AG09309 (cell line): ENCODE results near the gene CORO1C.

ENCODE experiments used
- DNase-seq: peaks from one replicate; pipeline ENCODE4 v3.0.0-alpha.2; 2010; ENCODE audit warnings: low read depth
- H3K4me3 ChIP-seq: 2 replicates; pipeline ENCODE4 v1.5.1; 2011; ENCODE audit warnings: mild to moderate bottlenecking, low read depth, low read length, moderate library complexity; ENCODE audit not compliant: control insufficient read depth
- TF ChIP-seq, protein P1 (sequence below): IDR thresholded peaks from 2 replicates; pipeline ENCODE4 v1.5.1; 2011; ENCODE audit warnings: mild to moderate bottlenecking, low read depth, low read length, inconsistent platforms; ENCODE audit not compliant: insufficient read depth, control insufficient read depth; ENCODE audit errors: missing control alignments

The CORO1C gene

DNA sequence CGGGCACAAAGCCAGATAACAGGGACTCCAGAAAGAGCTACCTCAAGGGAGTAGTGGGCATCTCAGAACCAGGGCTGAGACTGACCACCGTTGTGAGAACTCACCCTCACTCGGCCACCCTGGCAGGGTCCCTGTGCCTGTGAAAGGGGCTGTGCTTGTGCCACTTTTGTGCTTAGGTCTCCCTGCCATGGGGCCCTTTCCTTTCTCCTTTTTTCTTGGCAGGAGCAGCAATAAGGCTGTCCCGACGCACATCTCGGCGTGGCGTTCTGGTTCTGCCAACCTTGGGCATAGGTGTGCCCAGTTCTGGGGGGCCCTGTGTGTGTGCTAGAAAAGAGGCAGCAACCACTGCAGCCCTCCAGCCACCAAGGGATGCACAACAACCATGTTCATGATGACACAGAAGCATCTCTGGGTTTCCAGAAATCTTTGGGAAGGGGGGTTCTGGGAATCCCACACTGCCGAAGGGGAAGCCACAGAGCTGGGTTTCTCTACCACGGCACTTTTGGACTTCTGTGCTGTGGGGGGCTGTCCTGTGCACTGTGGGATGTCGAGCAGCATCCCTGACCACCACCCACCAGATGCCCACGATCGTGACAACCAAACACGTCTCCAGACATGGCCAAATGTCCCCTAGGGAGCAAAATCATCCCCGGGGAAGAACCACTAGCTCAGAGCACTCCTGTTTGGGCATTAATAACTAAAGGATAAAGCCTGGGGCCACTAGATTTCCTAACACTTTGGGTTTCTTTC is 120.3 kb downstream of the CORO1C start:
- no peak overlapping the region for H3K4me3 ChIP-seq
- DNase-seq: no peak
- TF ChIP-seq, protein P1, sequence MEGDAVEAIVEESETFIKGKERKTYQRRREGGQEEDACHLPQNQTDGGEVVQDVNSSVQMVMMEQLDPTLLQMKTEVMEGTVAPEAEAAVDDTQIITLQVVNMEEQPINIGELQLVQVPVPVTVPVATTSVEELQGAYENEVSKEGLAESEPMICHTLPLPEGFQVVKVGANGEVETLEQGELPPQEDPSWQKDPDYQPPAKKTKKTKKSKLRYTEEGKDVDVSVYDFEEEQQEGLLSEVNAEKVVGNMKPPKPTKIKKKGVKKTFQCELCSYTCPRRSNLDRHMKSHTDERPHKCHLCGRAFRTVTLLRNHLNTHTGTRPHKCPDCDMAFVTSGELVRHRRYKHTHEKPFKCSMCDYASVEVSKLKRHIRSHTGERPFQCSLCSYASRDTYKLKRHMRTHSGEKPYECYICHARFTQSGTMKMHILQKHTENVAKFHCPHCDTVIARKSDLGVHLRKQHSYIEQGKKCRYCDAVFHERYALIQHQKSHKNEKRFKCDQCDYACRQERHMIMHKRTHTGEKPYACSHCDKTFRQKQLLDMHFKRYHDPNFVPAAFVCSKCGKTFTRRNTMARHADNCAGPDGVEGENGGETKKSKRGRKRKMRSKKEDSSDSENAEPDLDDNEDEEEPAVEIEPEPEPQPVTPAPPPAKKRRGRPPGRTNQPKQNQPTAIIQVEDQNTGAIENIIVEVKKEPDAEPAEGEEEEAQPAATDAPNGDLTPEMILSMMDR: no peak

DNA sequence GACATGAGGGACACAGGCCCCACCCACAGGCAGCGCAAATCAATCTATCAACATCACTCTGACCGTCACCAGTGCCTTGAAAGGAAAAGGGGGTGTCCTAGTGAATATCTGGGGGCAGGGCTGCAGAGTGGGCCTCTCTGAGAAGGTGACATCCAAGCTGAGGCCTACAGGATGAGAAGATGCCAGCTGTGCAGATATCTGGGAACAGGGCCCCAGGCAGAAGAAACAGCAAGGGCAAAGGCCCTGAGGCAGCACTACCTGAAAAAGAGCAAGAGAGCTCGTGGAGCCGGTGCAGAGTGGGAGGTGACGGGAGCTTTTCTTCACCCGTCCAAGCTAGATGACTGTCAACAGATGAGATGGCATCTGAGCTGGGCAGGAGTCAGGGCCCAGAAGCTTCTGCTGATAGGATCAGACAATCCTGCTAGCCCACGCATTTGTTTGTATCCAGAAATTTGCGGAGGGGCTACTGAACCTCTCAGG is 120.9 kb downstream of the CORO1C start:
- TF ChIP-seq, protein P1: no peak
- no peak overlapping the region for H3K4me3 ChIP-seq
- no peak for DNase-seq

DNA sequence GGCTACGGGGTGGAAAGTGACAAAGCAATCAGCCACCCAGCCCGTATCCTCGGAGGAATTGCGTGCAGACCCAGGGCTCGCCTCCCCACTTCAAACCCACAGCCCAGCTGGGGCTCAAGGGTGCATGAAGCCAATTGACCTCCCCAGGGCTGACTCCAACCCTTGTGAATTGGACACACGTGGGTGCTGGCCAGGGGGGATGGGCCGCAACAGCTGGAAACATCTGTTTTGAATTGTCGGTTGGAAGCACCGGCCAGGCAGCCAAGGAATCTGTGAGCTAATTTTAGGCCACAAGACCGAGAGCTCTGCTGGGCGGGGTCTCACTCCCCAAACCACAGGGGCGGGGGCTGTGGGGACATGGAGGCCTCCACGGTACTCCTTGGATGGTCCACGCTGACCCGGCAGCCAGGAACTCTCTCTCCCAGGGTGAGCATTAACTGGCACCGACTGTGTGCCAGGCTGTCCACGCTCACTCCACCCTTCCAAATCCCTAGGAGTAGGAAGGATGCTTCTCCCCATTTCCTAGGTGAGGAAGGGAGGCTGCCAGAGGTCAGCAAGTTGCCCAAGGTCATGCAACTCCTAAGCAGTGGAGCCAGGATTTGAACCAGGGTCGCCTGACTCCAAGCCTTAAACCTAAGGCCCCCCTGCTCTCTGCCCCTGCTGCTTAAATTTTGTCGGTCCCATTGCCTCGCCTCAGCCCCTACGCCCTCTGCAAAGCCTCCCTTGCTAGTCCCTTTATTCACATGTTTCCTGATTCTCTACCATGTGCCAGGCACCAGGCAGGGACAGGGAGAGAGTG is 121.6 kb downstream of the CORO1C start:
- no peak overlapping the region for H3K4me3 ChIP-seq
- TF ChIP-seq, protein P1: no peak
- peak; percentile 80 for DNase-seq

DNA sequence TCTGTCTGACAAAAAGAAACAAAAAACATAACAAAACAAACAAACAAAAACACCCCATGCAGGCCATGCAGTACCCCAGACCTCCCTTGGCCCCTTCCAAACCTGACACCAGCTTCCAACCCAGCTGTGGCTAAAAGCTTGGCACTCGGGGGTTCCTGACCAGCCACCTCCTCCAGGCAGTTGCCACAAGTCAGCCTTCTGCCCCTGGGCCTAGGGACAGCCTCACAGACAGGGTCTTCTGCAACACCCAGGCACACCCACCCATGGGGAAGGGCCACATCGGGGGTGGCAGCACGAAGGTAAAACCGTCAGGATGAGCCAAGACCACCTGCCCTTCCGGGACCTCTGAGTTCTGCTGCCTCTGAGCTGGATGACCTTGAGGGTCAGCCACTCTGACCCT is 122.7 kb downstream of the CORO1C start:
- TF ChIP-seq, protein P1: no peak

DNA sequence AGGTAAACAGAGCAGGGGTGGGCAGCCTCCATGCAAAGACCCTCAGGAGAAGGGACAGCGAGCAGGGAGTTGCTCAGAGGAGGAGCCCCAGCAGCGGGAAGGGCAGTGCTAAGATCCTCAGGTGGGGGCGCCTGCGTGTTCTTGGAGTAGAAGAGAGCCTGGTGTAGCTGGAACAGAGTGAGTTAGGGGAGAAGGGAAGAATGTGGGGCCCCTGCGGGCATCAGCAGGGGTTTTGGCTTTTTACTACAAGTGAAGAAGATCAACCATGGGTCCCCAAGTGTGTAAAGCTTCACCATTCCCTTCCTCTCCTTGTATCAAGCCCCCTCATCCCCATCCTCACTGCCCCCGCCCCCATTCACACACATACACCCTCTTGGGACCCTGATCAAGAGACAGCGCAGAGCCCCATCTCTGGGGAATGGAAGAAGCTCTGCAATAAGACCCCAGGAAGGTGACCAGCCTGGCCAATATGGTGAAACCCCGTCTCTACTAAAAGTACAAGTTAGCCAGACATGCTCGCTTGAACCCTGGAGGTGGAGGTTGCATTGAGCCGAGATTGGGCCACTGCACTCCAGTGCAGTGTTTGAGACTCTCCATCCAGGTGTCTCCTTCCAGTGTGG is 123.2 kb downstream of the CORO1C start:
- H3K4me3 ChIP-seq: no peak overlapping the region

More for the DNA sequence above, 122.7 kb downstream of the CORO1C start:
- no peak overlapping the region for H3K4me3 ChIP-seq
- no peak for DNase-seq

DNA sequence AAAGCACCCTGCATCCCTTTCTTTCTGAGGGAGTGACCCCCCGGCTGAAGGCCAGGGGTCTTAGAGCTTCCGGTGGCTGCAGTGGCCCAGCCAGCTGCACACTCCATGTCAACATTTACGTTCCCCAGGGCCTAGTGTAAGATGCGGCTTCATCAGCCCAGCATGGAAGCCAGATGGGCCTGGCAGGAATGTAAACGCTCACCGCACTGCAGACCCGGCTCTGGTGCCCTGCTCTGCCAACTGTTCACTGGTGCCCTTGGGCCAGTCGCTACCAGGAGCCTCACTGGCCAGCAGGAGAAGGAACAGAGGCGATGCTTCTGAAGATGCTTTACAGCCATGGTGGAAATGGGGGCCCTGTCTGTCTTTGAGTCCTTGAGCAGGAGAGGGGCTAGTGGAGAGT is 124.8 kb downstream of the CORO1C start:
- TF ChIP-seq, protein P1: no peak
- DNase-seq: no peak
- H3K4me3 ChIP-seq: no peak overlapping the region

More for the DNA sequence above, 123.2 kb downstream of the CORO1C start:
- TF ChIP-seq, protein P1: no peak
- no peak for DNase-seq
